Measurements from ENCODE around the gene APLP2.

Gene APLP2

GRCh38 chr11:130162733-130163132, 93.0 kb downstream of the APLP2 start:
- H3K4me3 ChIP-seq (replicated peaks; ENCODE audit: low read depth, low read length), result no peak overlapping the region
- no peak for TF ChIP-seq CTCF (IDR thresholded peaks at IDR 0.05; ENCODE audit: low read depth, low read length, missing control alignments)
- no peak for DNase-seq (ENCODE audit: extremely low read depth, low read depth)

- no peak overlapping the region for H3K4me3 ChIP-seq (replicated peaks; ENCODE audit: low read depth, low read length)
- no peak for DNase-seq (ENCODE audit: extremely low read depth, low read depth)
- peak; percentile 16 for TF ChIP-seq CTCF (IDR thresholded peaks at IDR 0.05; ENCODE audit: low read depth, low read length, missing control alignments)
These were observed 93.9 kb downstream of the APLP2 start for GRCh38 chr11:130163346-130164220.

GRCh38 chr11:130164221-130164570, 94.5 kb downstream of the APLP2 start:
- DNase-seq (ENCODE audit: extremely low read depth, low read depth), result no peak
- H3K4me3 ChIP-seq (replicated peaks; ENCODE audit: low read depth, low read length), result no peak overlapping the region
- no peak for TF ChIP-seq CTCF (IDR thresholded peaks at IDR 0.05; ENCODE audit: low read depth, low read length, missing control alignments)

GRCh38 chr11:130165601-130166456, 96.1 kb downstream of the APLP2 start:
- no peak for TF ChIP-seq CTCF (IDR thresholded peaks at IDR 0.05; ENCODE audit: low read depth, low read length, missing control alignments)
- DNase-seq (ENCODE audit: extremely low read depth, low read depth), result no peak
- H3K4me3 ChIP-seq (replicated peaks; ENCODE audit: low read depth, low read length), result no peak overlapping the region

- H3K4me3 ChIP-seq (replicated peaks; ENCODE audit: low read depth, low read length), result no peak overlapping the region
- DNase-seq (ENCODE audit: extremely low read depth, low read depth), result peak; percentile 74
- TF ChIP-seq CTCF (IDR thresholded peaks at IDR 0.05; ENCODE audit: low read depth, low read length, missing control alignments), result no peak
These were observed 96.7 kb downstream of the APLP2 start for GRCh38 chr11:130166457-130166784.

- no peak for DNase-seq (ENCODE audit: extremely low read depth, low read depth)
- no peak for TF ChIP-seq CTCF (IDR thresholded peaks at IDR 0.05; ENCODE audit: low read depth, low read length, missing control alignments)
- H3K4me3 ChIP-seq (replicated peaks; ENCODE audit: low read depth, low read length), result no peak overlapping the region
These were observed 97.5 kb downstream of the APLP2 start for GRCh38 chr11:130167146-130167545.

Measured in HFF-Myc (cell line).